ENCODE measurements around the gene CUEDC1.
"Not testable (repeated sequence)": the region's sequence is repeated elsewhere in the genome, so short reads cannot be mapped to it uniquely, and the experiment has no call there.

The CUEDC1 gene

GRCh38 chr17:57928928-57929327, 26.3 kb downstream of the CUEDC1 start:
- TF ChIP-seq POLR2A (IDR thresholded peaks at IDR 0.05; ENCODE audit: low read length) (peak; percentile 20), GATA1 (IDR thresholded peaks at IDR 0.05; ENCODE audit: low read depth, low read length) (no peak)
- peak; percentile 37 to 77 for DNase-seq

- TF ChIP-seq GATA1 (IDR thresholded peaks at IDR 0.05; ENCODE audit: low read depth, low read length), result no peak
- TF ChIP-seq POLR2A (IDR thresholded peaks at IDR 0.05; ENCODE audit: low read length), result no peak
- no peak for DNase-seq
Measured at GRCh38 chr17:57927048-57927723, 28.0 kb downstream of the CUEDC1 start.

GRCh38 chr17:57926723-57927047, 28.5 kb downstream of the CUEDC1 start:
- DNase-seq, result no peak
- TF ChIP-seq GATA1 (IDR thresholded peaks at IDR 0.05; ENCODE audit: low read depth, low read length) (no peak), POLR2A (IDR thresholded peaks at IDR 0.05; ENCODE audit: low read length) (no peak)

GRCh38 chr17:57925361-57925990, 29.7 kb downstream of the CUEDC1 start:
- TF ChIP-seq GATA1 (IDR thresholded peaks at IDR 0.05; ENCODE audit: low read depth, low read length) (no peak), POLR2A (IDR thresholded peaks at IDR 0.05; ENCODE audit: low read length) (no peak)

GRCh38 chr17:57924677-57925076, 30.5 kb downstream of the CUEDC1 start:
- TF ChIP-seq POLR2A (IDR thresholded peaks at IDR 0.05; ENCODE audit: low read length) (no peak), GATA1 (IDR thresholded peaks at IDR 0.05; ENCODE audit: low read depth, low read length) (no peak)
- DNase-seq, result no peak

More at GRCh38 chr17:57925361-57925990, 29.7 kb downstream of the CUEDC1 start:
- no peak for DNase-seq

GRCh38 chr17:57923182-57923872, 31.9 kb downstream of the CUEDC1 start:
- no peak for TF ChIP-seq POLR2A (IDR thresholded peaks at IDR 0.05; ENCODE audit: low read length)
- no peak for TF ChIP-seq GATA1 (IDR thresholded peaks at IDR 0.05; ENCODE audit: low read depth, low read length)
- DNase-seq, result no peak

- DNase-seq, result not testable (repeated sequence)
Measured at GRCh38 chr17:57922745-57923144, 32.5 kb downstream of the CUEDC1 start.

GRCh38 chr17:57920916-57921703, 34.1 kb downstream of the CUEDC1 start:
- DNase-seq, result no peak
- TF ChIP-seq POLR2A (IDR thresholded peaks at IDR 0.05; ENCODE audit: low read length), result no peak
- no peak for TF ChIP-seq GATA1 (IDR thresholded peaks at IDR 0.05; ENCODE audit: low read depth, low read length)

GRCh38 chr17:57919918-57920317, 35.3 kb downstream of the CUEDC1 start:
- DNase-seq, result no peak

GRCh38 chr17:57918017-57918895, 37.0 kb downstream of the CUEDC1 start:
- no peak for TF ChIP-seq POLR2A (IDR thresholded peaks at IDR 0.05; ENCODE audit: low read length)
- TF ChIP-seq GATA1 (IDR thresholded peaks at IDR 0.05; ENCODE audit: low read depth, low read length), result no peak
- no peak for DNase-seq

More at GRCh38 chr17:57919918-57920317, 35.3 kb downstream of the CUEDC1 start:
- TF ChIP-seq GATA1 (IDR thresholded peaks at IDR 0.05; ENCODE audit: low read depth, low read length) (no peak), POLR2A (IDR thresholded peaks at IDR 0.05; ENCODE audit: low read length) (no peak)

- DNase-seq, result peak; percentile 33 to 41
- no peak for TF ChIP-seq POLR2A (IDR thresholded peaks at IDR 0.05; ENCODE audit: low read length)
- TF ChIP-seq GATA1 (IDR thresholded peaks at IDR 0.05; ENCODE audit: low read depth, low read length), result no peak
Measured at GRCh38 chr17:57916925-57917858, 38.0 kb downstream of the CUEDC1 start.
